Panc1 (cell line): ENCODE data around the gene GPRC5A. TPM values are rescaled to one million over a fixed set of nuclear protein-coding genes. Genes with fewer than 3 reads are reported as not detected.
A peak's percentile ranks its signal among the peaks of the same experiment; 100 is the strongest.

Source experiments
- ATAC-seq: fragments of 200-7000 bp; cut with Tn5 transposase; 2 replicates; pipeline ENCODE4 v1.9.1; 2020; ENCODE audit warnings: mild to moderate bottlenecking, moderate library complexity
- BruUV-seq: library from RNA; stranded (reverse); fragments of 400-500 nt; replicated peaks from 2 replicates; lab custom pipeline; 2021; lab: Mats Ljungman, UMichigan
- CTCF ChIA-PET: fragments of 300-600 bp; sonication (Branson Sonifier 250); formaldehyde crosslinking; loops from one replicate; lab custom pipeline; 2022; ENCODE audit warnings: antibody characterized with exemption; lab: Charles Lee
- POLR2A ChIA-PET: fragments of 300-600 bp; sonication (Branson Sonifier 250); formaldehyde crosslinking; loops from one replicate; lab custom pipeline; 2022; ENCODE audit warnings: antibody characterized with exemption; lab: Charles Lee
- DNase-seq: peaks from one replicate; pipeline ENCODE4 v3.0.0-alpha.2; 2010; ENCODE audit warnings: low read depth, low spot score
- H3K27ac ChIP-seq: 2 replicates; pipeline ENCODE4 v1.5.1; 2011; ENCODE audit warnings: mild to moderate bottlenecking, low read length, inconsistent platforms
- H3K27me3 ChIP-seq: fragments of 200-500 bp; sonication (Bioruptor generic); 2 replicates; pipeline ENCODE4 v1.6.0; 2014; ENCODE audit warnings: low read length, inconsistent platforms; ENCODE audit not compliant: control insufficient read depth, insufficient read depth
- H3K36me3 ChIP-seq: fragments of 200-500 bp; sonication (Bioruptor generic); 2 replicates; pipeline ENCODE4 v1.5.1; 2014; ENCODE audit warnings: inconsistent platforms, mild to moderate bottlenecking, low read length, moderate library complexity; ENCODE audit not compliant: control insufficient read depth, insufficient read depth
- H3K4me1 ChIP-seq: 2 replicates; pipeline ENCODE4 v1.5.1; 2011; ENCODE audit warnings: inconsistent platforms, mild to moderate bottlenecking, low read length, moderate library complexity; ENCODE audit not compliant: control insufficient read depth, insufficient read depth
- H3K4me3 ChIP-seq, 2 experiments: 2 replicates each; pipeline ENCODE4 v1.5.1; 2011 to 2012; ENCODE audit warnings: low read depth in 2 of 2, low read length in 2 of 2, mild to moderate bottlenecking in 2 of 2, inconsistent platforms in 1 of 2, moderate library complexity in 1 of 2
- H3K9me3 ChIP-seq: fragments of 200-500 bp; sonication (Bioruptor generic); 2 replicates; pipeline ENCODE4 v1.5.1; 2014; ENCODE audit warnings: low read depth, mild to moderate bottlenecking, inconsistent platforms, low read length, moderate library complexity; ENCODE audit not compliant: control insufficient read depth, insufficient read depth
- CTCF ChIP-seq: fragments of 450-650 bp; IDR thresholded peaks from 2 replicates; pipeline ENCODE4 v1.5.1; 2017; ENCODE audit warnings: mild to moderate bottlenecking
- POLR2AphosphoS5 ChIP-seq: IDR thresholded peaks from 2 replicates; pipeline ENCODE4 v1.6.1; 2012; ENCODE audit warnings: mild to moderate bottlenecking, low read depth, low read length, moderate library complexity
- SIN3A ChIP-seq: IDR thresholded peaks from 2 replicates; pipeline ENCODE4 v1.6.1; 2012; ENCODE audit warnings: low read depth, mild to moderate bottlenecking, low read length, moderate library complexity, borderline replicate concordance; ENCODE audit not compliant: insufficient read depth
- TCF7L2 ChIP-seq: IDR thresholded peaks from 2 replicates; pipeline ENCODE4 v1.6.1; 2011; ENCODE audit warnings: mild to moderate bottlenecking, low read depth, low read length, inconsistent platforms
- in situ Hi-C: cut with HindIII; loops from 2 replicates; pipeline ENCODE4 v1.10.0; 2016; ENCODE audit warnings: low sequenced_read_pairs, low pct_unique_long_range_greater_than_20kb
- intact Hi-C: fragments of 100-400 bp; cut with micrococcal nuclease; formaldehyde crosslinking; loops from one replicate; pipeline ENCODE4 v1.10.0; 2022; ENCODE audit not compliant: unreplicated experiment
- total RNA-seq: library from RNA; stranded (reverse); gene quantifications from one replicate; pipeline ENCODE4 v1.2.1, GENCODE V29; 2021; ENCODE audit not compliant: unreplicated experiment
- TF ChIP-seq, protein P1 (sequence below), 2 experiments: IDR thresholded peaks; 2 replicates each; pipeline ENCODE4 v1.6.1; 2011 to 2012; ENCODE audit warnings: low read depth in 2 of 2, control low read depth in 1 of 2, low read length in 1 of 2, mild to moderate bottlenecking in 1 of 2, moderate library complexity in 1 of 2; ENCODE audit not compliant: insufficient read depth in 1 of 2

Gene GPRC5A
- total RNA-seq, 1 experiment from 2014 or later: 648 TPM

GRCh38 chr12:12927211-12928079 is 36.1 kb downstream of the GPRC5A start:
- BruUV-seq: no TSS peak
- POLR2A ChIA-PET: no interaction called here
- H3K36me3 ChIP-seq: no peaks in the 10 kb centered on the region
- peak overlapping the region; percentile 49 to 70 for H3K4me3 ChIP-seq
- no peaks in the 10 kb centered on the region for H3K27me3 ChIP-seq
- no peaks in the 10 kb centered on the region for H3K9me3 ChIP-seq
- CTCF ChIA-PET: no interaction called here
- no peak for DNase-seq
- ATAC-seq: peak; percentile 91
- in situ Hi-C loops: no loop called here
- no peak for TF ChIP-seq SIN3A
- peak; percentile 80 for TF ChIP-seq POLR2AphosphoS5
- TF ChIP-seq, protein P1, sequence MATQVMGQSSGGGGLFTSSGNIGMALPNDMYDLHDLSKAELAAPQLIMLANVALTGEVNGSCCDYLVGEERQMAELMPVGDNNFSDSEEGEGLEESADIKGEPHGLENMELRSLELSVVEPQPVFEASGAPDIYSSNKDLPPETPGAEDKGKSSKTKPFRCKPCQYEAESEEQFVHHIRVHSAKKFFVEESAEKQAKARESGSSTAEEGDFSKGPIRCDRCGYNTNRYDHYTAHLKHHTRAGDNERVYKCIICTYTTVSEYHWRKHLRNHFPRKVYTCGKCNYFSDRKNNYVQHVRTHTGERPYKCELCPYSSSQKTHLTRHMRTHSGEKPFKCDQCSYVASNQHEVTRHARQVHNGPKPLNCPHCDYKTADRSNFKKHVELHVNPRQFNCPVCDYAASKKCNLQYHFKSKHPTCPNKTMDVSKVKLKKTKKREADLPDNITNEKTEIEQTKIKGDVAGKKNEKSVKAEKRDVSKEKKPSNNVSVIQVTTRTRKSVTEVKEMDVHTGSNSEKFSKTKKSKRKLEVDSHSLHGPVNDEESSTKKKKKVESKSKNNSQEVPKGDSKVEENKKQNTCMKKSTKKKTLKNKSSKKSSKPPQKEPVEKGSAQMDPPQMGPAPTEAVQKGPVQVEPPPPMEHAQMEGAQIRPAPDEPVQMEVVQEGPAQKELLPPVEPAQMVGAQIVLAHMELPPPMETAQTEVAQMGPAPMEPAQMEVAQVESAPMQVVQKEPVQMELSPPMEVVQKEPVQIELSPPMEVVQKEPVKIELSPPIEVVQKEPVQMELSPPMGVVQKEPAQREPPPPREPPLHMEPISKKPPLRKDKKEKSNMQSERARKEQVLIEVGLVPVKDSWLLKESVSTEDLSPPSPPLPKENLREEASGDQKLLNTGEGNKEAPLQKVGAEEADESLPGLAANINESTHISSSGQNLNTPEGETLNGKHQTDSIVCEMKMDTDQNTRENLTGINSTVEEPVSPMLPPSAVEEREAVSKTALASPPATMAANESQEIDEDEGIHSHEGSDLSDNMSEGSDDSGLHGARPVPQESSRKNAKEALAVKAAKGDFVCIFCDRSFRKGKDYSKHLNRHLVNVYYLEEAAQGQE (IDR thresholded peaks at IDR 0.05; ENCODE audit: insufficient read depth in 1 of 2, low read depth in 2 of 2, low read length in 1 of 2): no peak
- TF ChIP-seq CTCF: no peak
- no peak for TF ChIP-seq TCF7L2
- intact Hi-C loops: no loop called here
- peak overlapping the region; percentile 93 for H3K27ac ChIP-seq
- peaks cover 19% of the 10 kb centered on the region for H3K4me1 ChIP-seq

GRCh38 chr12:12929696-12930095 is 38.3 kb downstream of the GPRC5A start:
- ChIA-PET CTCF (no interaction called here), POLR2A (no interaction called here)
- intact Hi-C loops (no loop called here), in situ Hi-C loops (no loop called here)
- ATAC-seq (no peak), DNase-seq (no peak)
- TF ChIP-seq, protein P1 (IDR thresholded peaks at IDR 0.05; ENCODE audit: insufficient read depth in 1 of 2, low read depth in 2 of 2, low read length in 1 of 2): no peak
- no peak for TF ChIP-seq POLR2AphosphoS5
- TF ChIP-seq SIN3A: no peak
- no peak for TF ChIP-seq CTCF
- no peak for TF ChIP-seq TCF7L2
- H3K4me3 ChIP-seq: no peak overlapping the region
- H3K4me1 ChIP-seq: peaks cover 19% of the 10 kb centered on the region
- no peaks in the 10 kb centered on the region for H3K27me3 ChIP-seq
- BruUV-seq: no TSS peak
- no peaks in the 10 kb centered on the region for H3K36me3 ChIP-seq
- H3K27ac ChIP-seq: no peak overlapping the region
- H3K9me3 ChIP-seq: no peaks in the 10 kb centered on the region
